ENCODE data around the gene SSH2. TPM values are rescaled to one million over a fixed set of nuclear protein-coding genes. Genes with fewer than 3 reads are reported as not detected.
A peak's percentile ranks its signal among the peaks of the same experiment; 100 is the strongest.

The SSH2 gene
- total and polyA plus RNA-seq, 9 of the 15 experiments (the other 6 are each of a cell fraction or from before 2014, with no cell fraction given), result 3.9 to 16.1 (median 10.2) TPM

GRCh38 chr17:29826114-29826692, 103.8 kb downstream of the SSH2 start:
- Histone ChIP-seq H3K79me2 (ENCODE audit: control insufficient read depth, insufficient read depth, low read length) (no peaks in the 10 kb centered on the region), H3K4me2 (ENCODE audit: insufficient read depth, low read length) (no peak overlapping the region), H3K27me3 (ENCODE audit: control insufficient read depth in 2 of 2, insufficient read depth in 2 of 2, low read length in 2 of 2) (no peaks in the 10 kb centered on the region), H3K9me1 (ENCODE audit: control insufficient read depth, insufficient read depth, low read length) (no peaks in the 10 kb centered on the region), H3K36me3 (ENCODE audit: control insufficient read depth, insufficient read depth, low read length) (no peaks in the 10 kb centered on the region), H3K9me3 (replicated peaks; ENCODE audit: control insufficient read depth, insufficient read depth, low read depth, low read length) (no peaks in the 10 kb centered on the region), H3K9ac (ENCODE audit: insufficient read depth in 1 of 2, low read depth in 2 of 2, low read length in 2 of 2) (no peak overlapping the region), H3K27ac (ENCODE audit: extremely low read depth, low read depth, low read length) (no peak overlapping the region), H4K20me1 (replicated peaks; ENCODE audit: control insufficient read depth, insufficient read depth, low read length) (no peaks in the 10 kb centered on the region), H3K4me3 (no peak overlapping the region), H3K4me1 (replicated peaks in 1 of 2; ENCODE audit: control insufficient read depth in 2 of 2, insufficient read depth in 2 of 2, low read length in 2 of 2) (no peaks in the 10 kb centered on the region), H2AFZ (ENCODE audit: low read depth, low read length) (no peak overlapping the region)
- 23% methylated on average over 2 of the region's 2 CpGs for WGBS (ENCODE audit: insufficient coverage, low coverage, missing lambda C conversion rate)
- no TSS peak for BruUV-seq (replicated peaks)
- FAIRE-seq (peak; percentile 11), ATAC-seq (no peak), DNase-seq (ENCODE audit: extremely low read depth in 1 of 4, low spot score in 3 of 4) (no peak)
- ChIA-PET CTCF (ENCODE audit: low intra/inter-chr PET ratio) (interaction anchor here (0.6 kb wide), 1 partner anchor 173 kb away, joined by 3 read pairs; no protein-coding TSS in a partner anchor), POLR2A (no interaction called here)
- intact Hi-C loops (cut with micrococcal nuclease), result no loop called here
- in situ Hi-C loops (cut with MboI), result no loop called here
- TF ChIP-seq ID3 (CRISPR knock-in tag; IDR thresholded peaks at IDR 0.05) (no peak), ID3 (tag; IDR thresholded peaks at IDR 0.05) (no peak), TARDBP (IDR thresholded peaks at IDR 0.05) (no peak), ZNF133 (CRISPR knock-in tag; IDR thresholded peaks at IDR 0.05) (no peak), ELK3 (CRISPR knock-in tag; IDR thresholded peaks at IDR 0.05) (no peak), ZNF639 (CRISPR knock-in tag; conservative IDR thresholded peaks at IDR 0.05 in 1 of 2, IDR thresholded peaks at IDR 0.05 in 1 of 2) (no peak), POLR2G (IDR thresholded peaks at IDR 0.05; ENCODE audit: low read depth, low read length) (no peak), ZNF121 (CRISPR knock-in tag; conservative IDR thresholded peaks at IDR 0.05) (no peak), FOXJ2 (tag; IDR thresholded peaks at IDR 0.05) (no peak), RFX1 (IDR thresholded peaks at IDR 0.05) (0 out of 2 replicates have a peak, but pooled peaks have one; percentile 9), TFE3 (CRISPR knock-in tag; IDR thresholded peaks at IDR 0.05) (peak; percentile 80), SMC3 (conservative IDR thresholded peaks at IDR 0.05; ENCODE audit: insufficient read depth, low read depth, low read length) (no peak), ZNF41 (CRISPR knock-in tag; conservative IDR thresholded peaks at IDR 0.05) (no peak), TBL1XR1 (IDR thresholded peaks at IDR 0.05; ENCODE audit: low read length in 2 of 2) (no peak), SLC30A9 (CRISPR knock-in tag; IDR thresholded peaks at IDR 0.05) (no peak), MCM5 (IDR thresholded peaks at IDR 0.05; ENCODE audit: low read depth) (no peak), ELF2 (CRISPR knock-in tag; IDR thresholded peaks at IDR 0.05) (no peak), GTF2A2 (tag; IDR thresholded peaks at IDR 0.05) (no peak)
